Adrenal gland (tissue), 5 donors: ENCODE results near the gene MALAT1.

ENCODE experiments used
- POLR2A ChIP-seq, 2 donors: fragments of 450-650 bp; IDR thresholded peaks; one replicate each; pipeline ENCODE4 v1.6.1; 2017; ENCODE audit warnings: antibody characterized with exemption in 2 of 2, mild to moderate bottlenecking in 2 of 2, moderate library complexity in 1 of 2
- TF ChIP-seq, protein P1 (sequence below), 6 experiments: fragments of 450-650 bp in 4 of 6; fragments of 200-600 bp in 2 of 6; sonication (generic) in 1 of 6; IDR thresholded peaks; 1 replicate in 5 of 6; 2 replicates in 1 of 6; pipeline versions ENCODE4 v1.5.1 to v1.8.0; 2016 to 2021; ENCODE audit warnings: antibody characterized with exemption in 6 of 6, mild to moderate bottlenecking in 2 of 6, moderate library complexity in 1 of 6
- donor health status: DM: no; HTN: no; CAD: no.

- TF ChIP-seq, protein P1, sequence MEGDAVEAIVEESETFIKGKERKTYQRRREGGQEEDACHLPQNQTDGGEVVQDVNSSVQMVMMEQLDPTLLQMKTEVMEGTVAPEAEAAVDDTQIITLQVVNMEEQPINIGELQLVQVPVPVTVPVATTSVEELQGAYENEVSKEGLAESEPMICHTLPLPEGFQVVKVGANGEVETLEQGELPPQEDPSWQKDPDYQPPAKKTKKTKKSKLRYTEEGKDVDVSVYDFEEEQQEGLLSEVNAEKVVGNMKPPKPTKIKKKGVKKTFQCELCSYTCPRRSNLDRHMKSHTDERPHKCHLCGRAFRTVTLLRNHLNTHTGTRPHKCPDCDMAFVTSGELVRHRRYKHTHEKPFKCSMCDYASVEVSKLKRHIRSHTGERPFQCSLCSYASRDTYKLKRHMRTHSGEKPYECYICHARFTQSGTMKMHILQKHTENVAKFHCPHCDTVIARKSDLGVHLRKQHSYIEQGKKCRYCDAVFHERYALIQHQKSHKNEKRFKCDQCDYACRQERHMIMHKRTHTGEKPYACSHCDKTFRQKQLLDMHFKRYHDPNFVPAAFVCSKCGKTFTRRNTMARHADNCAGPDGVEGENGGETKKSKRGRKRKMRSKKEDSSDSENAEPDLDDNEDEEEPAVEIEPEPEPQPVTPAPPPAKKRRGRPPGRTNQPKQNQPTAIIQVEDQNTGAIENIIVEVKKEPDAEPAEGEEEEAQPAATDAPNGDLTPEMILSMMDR (IDR thresholded peaks at IDR 0.05), result no peak
- TF ChIP-seq POLR2A (IDR thresholded peaks at IDR 0.05), result no peak
Observed at GRCh38 chr11:65554057-65554818, 55.4 kb downstream of the MALAT1 start.
